Measurements from ENCODE around the gene KIRREL1.

The KIRREL1 gene

GRCh38 chr1:158005224-158005623 lies 11.8 kb downstream of the KIRREL1 start:
- in situ Hi-C loops (cut with MboI; ENCODE audit: low sequenced_read_pairs) = no loop called here

- in situ Hi-C loops (cut with MboI; ENCODE audit: low sequenced_read_pairs) = no loop called here
Observed at GRCh38 chr1:158007180-158007579, 13.7 kb downstream of the KIRREL1 start.

GRCh38 chr1:158007667-158008386 lies 14.4 kb downstream of the KIRREL1 start:
- in situ Hi-C loops (cut with MboI; ENCODE audit: low sequenced_read_pairs) = no loop called here

GRCh38 chr1:158008630-158009029 lies 15.2 kb downstream of the KIRREL1 start:
- in situ Hi-C loops (cut with MboI; ENCODE audit: low sequenced_read_pairs) = no loop called here

- in situ Hi-C loops (cut with MboI; ENCODE audit: low sequenced_read_pairs) = no loop called here
Observed at GRCh38 chr1:158011714-158012113, 18.3 kb downstream of the KIRREL1 start.

GRCh38 chr1:158013840-158014730 lies 20.6 kb downstream of the KIRREL1 start:
- in situ Hi-C loops (cut with MboI; ENCODE audit: low sequenced_read_pairs) = no loop called here

- in situ Hi-C loops (cut with MboI; ENCODE audit: low sequenced_read_pairs) = no loop called here
Observed at GRCh38 chr1:158014731-158015320, 21.4 kb downstream of the KIRREL1 start.

GRCh38 chr1:158016651-158017335 lies 23.3 kb downstream of the KIRREL1 start:
- in situ Hi-C loops (cut with MboI; ENCODE audit: low sequenced_read_pairs) = no loop called here

GRCh38 chr1:158017800-158018595 lies 24.6 kb downstream of the KIRREL1 start:
- in situ Hi-C loops (cut with MboI; ENCODE audit: low sequenced_read_pairs) = no loop called here

- in situ Hi-C loops (cut with MboI; ENCODE audit: low sequenced_read_pairs) = no loop called here
Observed at GRCh38 chr1:158019171-158019868, 25.9 kb downstream of the KIRREL1 start.

- in situ Hi-C loops (cut with MboI; ENCODE audit: low sequenced_read_pairs) = no loop called here
Observed at GRCh38 chr1:158020259-158020885, 26.9 kb downstream of the KIRREL1 start.

GRCh38 chr1:158020886-158021620 lies 27.6 kb downstream of the KIRREL1 start:
- in situ Hi-C loops (cut with MboI; ENCODE audit: low sequenced_read_pairs) = no loop called here

GRCh38 chr1:158021721-158022120 lies 28.3 kb downstream of the KIRREL1 start:
- in situ Hi-C loops (cut with MboI; ENCODE audit: low sequenced_read_pairs) = no loop called here

GRCh38 chr1:158022554-158023312 lies 29.3 kb downstream of the KIRREL1 start:
- in situ Hi-C loops (cut with MboI; ENCODE audit: low sequenced_read_pairs) = no loop called here

GRCh38 chr1:158024737-158025136 lies 31.3 kb downstream of the KIRREL1 start:
- in situ Hi-C loops (cut with MboI; ENCODE audit: low sequenced_read_pairs) = no loop called here

- in situ Hi-C loops (cut with MboI; ENCODE audit: low sequenced_read_pairs) = no loop called here
Observed at GRCh38 chr1:158025576-158026230, 32.3 kb downstream of the KIRREL1 start.

- in situ Hi-C loops (cut with MboI; ENCODE audit: low sequenced_read_pairs) = no loop called here
Observed at GRCh38 chr1:158026651-158027050, 33.2 kb downstream of the KIRREL1 start.
